ENCODE results near the gene STXBP4. TPM values are rescaled to one million over a fixed set of nuclear protein-coding genes. Genes with fewer than 3 reads are reported as not detected.

Gene STXBP4
- total RNA-seq, 1 experiment from 2014 or later, result 12.0 TPM

DNA sequence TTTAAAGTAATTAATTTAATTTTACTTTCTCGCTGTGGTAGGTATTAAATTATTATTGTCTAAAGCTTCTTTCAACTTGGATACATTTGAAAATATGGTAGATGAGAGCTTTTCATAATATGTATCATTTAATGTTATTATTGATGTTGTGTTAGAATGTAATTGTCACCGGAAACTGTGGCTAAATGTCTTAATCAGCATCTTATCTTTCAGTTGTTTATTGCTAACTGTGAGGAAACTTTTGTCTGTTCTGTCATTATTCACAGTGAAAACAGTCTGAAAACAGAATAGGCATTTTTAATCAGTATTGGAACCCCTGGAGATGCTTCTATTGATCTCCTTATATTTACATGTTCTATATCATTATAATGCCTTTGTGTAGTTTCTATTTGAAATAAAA, 120.7 kb downstream of the STXBP4 start:
- H2AFZ ChIP-seq, result peak overlapping the region; percentile 70; the same call in 1 of the 2 replicates
- no peaks in the 10 kb centered on the region for H3K79me2 ChIP-seq (ENCODE audit: low read depth)
- intact Hi-C loops (cut with micrococcal nuclease; ENCODE audit: unreplicated experiment), result no loop called here
- H3K9me2 ChIP-seq (ENCODE audit: insufficient read depth), result no peaks in the 10 kb centered on the region
- DNase-seq, result no peak
- POLR2A ChIA-PET (ENCODE audit: unreplicated experiment), result no interaction called here
- no peak overlapping the region for H3K4me3 ChIP-seq
- no peaks in the 10 kb centered on the region for H3K36me3 ChIP-seq (ENCODE audit: low read depth)
- peaks cover 5% of the 10 kb centered on the region; the same call in 1 of the 2 replicates for H3F3A ChIP-seq (ENCODE audit: insufficient read depth, low read depth)
- H4K20me1 ChIP-seq (ENCODE audit: insufficient read depth), result no peaks in the 10 kb centered on the region
- no peak overlapping the region; the same call in 1 of the 2 replicates for H3K27ac ChIP-seq
- no peaks in the 10 kb centered on the region for H3K27me3 ChIP-seq (ENCODE audit: insufficient read depth, low read depth)
- H3K4me1 ChIP-seq (replicated peaks; ENCODE audit: insufficient read depth), result peaks cover 28% of the 10 kb centered on the region
- no TSS peak for BruUV-seq (replicated peaks)
- no peak for TF ChIP-seq EZH2 (IDR thresholded peaks at IDR 0.05; ENCODE audit: low read depth)
- TF ChIP-seq, protein P1, sequence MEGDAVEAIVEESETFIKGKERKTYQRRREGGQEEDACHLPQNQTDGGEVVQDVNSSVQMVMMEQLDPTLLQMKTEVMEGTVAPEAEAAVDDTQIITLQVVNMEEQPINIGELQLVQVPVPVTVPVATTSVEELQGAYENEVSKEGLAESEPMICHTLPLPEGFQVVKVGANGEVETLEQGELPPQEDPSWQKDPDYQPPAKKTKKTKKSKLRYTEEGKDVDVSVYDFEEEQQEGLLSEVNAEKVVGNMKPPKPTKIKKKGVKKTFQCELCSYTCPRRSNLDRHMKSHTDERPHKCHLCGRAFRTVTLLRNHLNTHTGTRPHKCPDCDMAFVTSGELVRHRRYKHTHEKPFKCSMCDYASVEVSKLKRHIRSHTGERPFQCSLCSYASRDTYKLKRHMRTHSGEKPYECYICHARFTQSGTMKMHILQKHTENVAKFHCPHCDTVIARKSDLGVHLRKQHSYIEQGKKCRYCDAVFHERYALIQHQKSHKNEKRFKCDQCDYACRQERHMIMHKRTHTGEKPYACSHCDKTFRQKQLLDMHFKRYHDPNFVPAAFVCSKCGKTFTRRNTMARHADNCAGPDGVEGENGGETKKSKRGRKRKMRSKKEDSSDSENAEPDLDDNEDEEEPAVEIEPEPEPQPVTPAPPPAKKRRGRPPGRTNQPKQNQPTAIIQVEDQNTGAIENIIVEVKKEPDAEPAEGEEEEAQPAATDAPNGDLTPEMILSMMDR (conservative IDR thresholded peaks at IDR 0.05), result no peak
- CTCF ChIA-PET, result no interaction called here
- no peaks in the 10 kb centered on the region for H3K9me3 ChIP-seq (ENCODE audit: insufficient read depth, low read depth)
- H3K4me2 ChIP-seq, result no peak overlapping the region

DNA sequence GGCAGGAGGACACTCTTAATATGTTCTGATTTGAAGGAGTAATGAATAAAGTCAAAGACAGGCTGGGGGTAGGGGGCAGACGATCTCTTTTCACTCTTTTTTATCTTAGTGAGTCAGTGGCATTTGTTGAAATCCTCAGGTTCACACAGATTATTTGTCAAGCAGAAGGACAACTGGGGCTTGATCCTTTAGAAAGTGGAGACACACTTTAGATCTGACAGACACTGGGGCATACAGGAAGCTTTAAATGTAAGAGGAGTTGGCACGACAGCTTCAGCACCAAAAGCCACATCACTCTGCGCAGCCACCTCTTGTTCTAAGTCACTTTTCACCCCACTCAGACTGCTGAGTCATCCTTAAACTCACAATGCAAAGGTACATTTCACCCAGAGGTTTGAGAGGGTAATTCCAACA, 121.5 kb downstream of the STXBP4 start:
- peak overlapping the region; percentile 56 for H3K27ac ChIP-seq
- peaks cover 28% of the 10 kb centered on the region for H3K4me1 ChIP-seq (replicated peaks; ENCODE audit: insufficient read depth)
- H3K36me3 ChIP-seq (ENCODE audit: low read depth), result no peaks in the 10 kb centered on the region
- no peaks in the 10 kb centered on the region for H3K27me3 ChIP-seq (ENCODE audit: insufficient read depth, low read depth)
- intact Hi-C loops (cut with micrococcal nuclease; ENCODE audit: unreplicated experiment), result no loop called here
- CTCF ChIA-PET, result interaction anchor here (0.6 kb wide), 1 partner anchor 9 kb away, joined by 3 read pairs; no protein-coding TSS in a partner anchor
- POLR2A ChIA-PET (ENCODE audit: unreplicated experiment), result no interaction called here
- no peak for TF ChIP-seq EZH2 (IDR thresholded peaks at IDR 0.05; ENCODE audit: low read depth)
- TF ChIP-seq, protein P1 (conservative IDR thresholded peaks at IDR 0.05), result no peak
- no peaks in the 10 kb centered on the region for H3K9me3 ChIP-seq (ENCODE audit: insufficient read depth, low read depth)
- peak; percentile 23 to 41 for DNase-seq
- peak overlapping the region; percentile 48 for H3K4me2 ChIP-seq
- H3K9me2 ChIP-seq (ENCODE audit: insufficient read depth), result no peaks in the 10 kb centered on the region
- H2AFZ ChIP-seq, result peak overlapping the region; percentile 70
- BruUV-seq (replicated peaks), result no TSS peak
- no peak overlapping the region for H3K4me3 ChIP-seq
- H3F3A ChIP-seq (ENCODE audit: insufficient read depth, low read depth), result peaks cover 5% of the 10 kb centered on the region; the same call in 1 of the 2 replicates
- H4K20me1 ChIP-seq (ENCODE audit: insufficient read depth), result no peaks in the 10 kb centered on the region
- no peaks in the 10 kb centered on the region for H3K79me2 ChIP-seq (ENCODE audit: low read depth)

DNA sequence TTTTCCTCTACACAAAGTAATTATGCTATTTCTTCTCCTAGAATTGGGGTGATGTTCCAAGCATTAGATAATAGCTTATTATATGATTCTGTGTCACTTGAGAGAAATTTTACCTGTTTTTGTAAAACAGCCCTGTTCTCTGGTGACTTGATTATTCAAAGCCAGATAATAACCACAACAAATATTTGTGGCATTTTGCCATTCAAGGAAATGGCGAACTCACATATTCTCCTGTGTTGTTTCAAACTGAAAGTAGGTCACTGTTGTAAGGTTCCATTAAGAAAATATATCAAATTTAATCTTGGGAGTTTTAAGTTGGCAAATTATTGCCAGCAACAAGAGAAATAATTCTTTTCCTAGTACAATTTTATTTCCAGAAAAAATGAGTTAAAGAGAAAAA, 124.8 kb downstream of the STXBP4 start:
- Histone ChIP-seq H3F3A (ENCODE audit: insufficient read depth, low read depth) (peaks cover 5% of the 10 kb centered on the region; the same call in 1 of the 2 replicates), H3K4me2 (no peak overlapping the region), H2AFZ (no peak overlapping the region), H3K4me3 (no peak overlapping the region), H3K27me3 (ENCODE audit: insufficient read depth, low read depth) (no peaks in the 10 kb centered on the region), H3K9me3 (ENCODE audit: insufficient read depth, low read depth) (no peaks in the 10 kb centered on the region), H3K27ac (no peak overlapping the region), H3K4me1 (replicated peaks; ENCODE audit: insufficient read depth) (peaks cover 18% of the 10 kb centered on the region), H4K20me1 (ENCODE audit: insufficient read depth) (no peaks in the 10 kb centered on the region), H3K36me3 (ENCODE audit: low read depth) (no peaks in the 10 kb centered on the region), H3K9me2 (ENCODE audit: insufficient read depth) (no peaks in the 10 kb centered on the region), H3K79me2 (ENCODE audit: low read depth) (no peaks in the 10 kb centered on the region)
- no peak for DNase-seq
- no TSS peak for BruUV-seq (replicated peaks)
- TF ChIP-seq EZH2 (IDR thresholded peaks at IDR 0.05; ENCODE audit: low read depth), result no peak
- TF ChIP-seq, protein P1 (conservative IDR thresholded peaks at IDR 0.05), result no peak
- CTCF ChIA-PET, result no interaction called here
- POLR2A ChIA-PET (ENCODE audit: unreplicated experiment), result no interaction called here
- intact Hi-C loops (cut with micrococcal nuclease; ENCODE audit: unreplicated experiment), result no loop called here
